Cerebellar nuclear complex (tissue), 1 donor: ENCODE data around the gene KCTD10.
"Not testable (repeated sequence)": the region's sequence is repeated elsewhere in the genome, so short reads cannot be mapped to it uniquely, and the experiment has no call there.

Source experiments
- DNase-seq, 2 experiments: peaks; one replicate each; lab custom pipeline; 2025; lab: John Stamatoyannopoulos, UW

Gene KCTD10

GRCh38 chr12:109449845-109450532 is 27.1 kb downstream of the KCTD10 start:
- no peak for DNase-seq

GRCh38 chr12:109448707-109449390 is 28.3 kb downstream of the KCTD10 start:
- DNase-seq = no peak

GRCh38 chr12:109448272-109448671 is 28.8 kb downstream of the KCTD10 start:
- no peak for DNase-seq

- DNase-seq = no peak
Observed at GRCh38 chr12:109447482-109447881, 29.6 kb downstream of the KCTD10 start.

- no peak for DNase-seq
Observed at GRCh38 chr12:109446869-109447268, 30.2 kb downstream of the KCTD10 start.

GRCh38 chr12:109445191-109445609 is 31.9 kb downstream of the KCTD10 start:
- no peak for DNase-seq

GRCh38 chr12:109444259-109444658 is 32.8 kb downstream of the KCTD10 start:
- no peak for DNase-seq

- no peak for DNase-seq
Observed at GRCh38 chr12:109443794-109444193, 33.3 kb downstream of the KCTD10 start.

- no peak for DNase-seq
Observed at GRCh38 chr12:109440851-109441490, 36.1 kb downstream of the KCTD10 start.

GRCh38 chr12:109439951-109440350 is 37.1 kb downstream of the KCTD10 start:
- DNase-seq = not testable (repeated sequence)

GRCh38 chr12:109439181-109439580 is 37.9 kb downstream of the KCTD10 start:
- DNase-seq = no peak

- no peak for DNase-seq
Observed at GRCh38 chr12:109436188-109436560, 40.9 kb downstream of the KCTD10 start.

- DNase-seq = no peak
Observed at GRCh38 chr12:109435428-109436187, 41.5 kb downstream of the KCTD10 start.

GRCh38 chr12:109434582-109434981 is 42.5 kb downstream of the KCTD10 start:
- no peak for DNase-seq

- DNase-seq = no peak
Observed at GRCh38 chr12:109433618-109434017, 43.5 kb downstream of the KCTD10 start.

GRCh38 chr12:109432842-109433304 is 44.2 kb downstream of the KCTD10 start:
- DNase-seq = no peak

- DNase-seq = no peak
Observed at GRCh38 chr12:109432431-109432830, 44.7 kb downstream of the KCTD10 start.

- no peak for DNase-seq
Observed at GRCh38 chr12:109430244-109430643, 46.9 kb downstream of the KCTD10 start.

- DNase-seq = not testable (repeated sequence)
Observed at GRCh38 chr12:109428804-109429203, 48.3 kb downstream of the KCTD10 start.

- DNase-seq = no peak
Observed at GRCh38 chr12:109428037-109428629, 49.0 kb downstream of the KCTD10 start.

GRCh38 chr12:109423392-109423791 is 53.7 kb downstream of the KCTD10 start:
- no peak for DNase-seq

- DNase-seq = no peak
Observed at GRCh38 chr12:109422251-109422650, 54.8 kb downstream of the KCTD10 start.
